Thoracic aorta endothelial cell (primary cell): ENCODE data around the gene ICAM3. TPM values are rescaled to one million over a fixed set of nuclear protein-coding genes. Genes with fewer than 3 reads are reported as not detected.

Experiments
- small RNA-seq: library from RNA; depleted of rRNA; stranded (forward); fragments of <200 nt; gene quantifications from one replicate; pipeline ENCODE3, GENCODE V24; 2012
- total RNA-seq: library from RNA; depleted of rRNA; stranded (reverse); fragments of >200 nt; gene quantifications from 2 replicates; pipeline ENCODE4 v1.2.3, GENCODE V29; 2012

Gene ICAM3, protein sequence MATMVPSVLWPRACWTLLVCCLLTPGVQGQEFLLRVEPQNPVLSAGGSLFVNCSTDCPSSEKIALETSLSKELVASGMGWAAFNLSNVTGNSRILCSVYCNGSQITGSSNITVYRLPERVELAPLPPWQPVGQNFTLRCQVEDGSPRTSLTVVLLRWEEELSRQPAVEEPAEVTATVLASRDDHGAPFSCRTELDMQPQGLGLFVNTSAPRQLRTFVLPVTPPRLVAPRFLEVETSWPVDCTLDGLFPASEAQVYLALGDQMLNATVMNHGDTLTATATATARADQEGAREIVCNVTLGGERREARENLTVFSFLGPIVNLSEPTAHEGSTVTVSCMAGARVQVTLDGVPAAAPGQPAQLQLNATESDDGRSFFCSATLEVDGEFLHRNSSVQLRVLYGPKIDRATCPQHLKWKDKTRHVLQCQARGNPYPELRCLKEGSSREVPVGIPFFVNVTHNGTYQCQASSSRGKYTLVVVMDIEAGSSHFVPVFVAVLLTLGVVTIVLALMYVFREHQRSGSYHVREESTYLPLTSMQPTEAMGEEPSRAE
- total RNA-seq, result 5.1 and 7.8 TPM in 2 replicates

DNA sequence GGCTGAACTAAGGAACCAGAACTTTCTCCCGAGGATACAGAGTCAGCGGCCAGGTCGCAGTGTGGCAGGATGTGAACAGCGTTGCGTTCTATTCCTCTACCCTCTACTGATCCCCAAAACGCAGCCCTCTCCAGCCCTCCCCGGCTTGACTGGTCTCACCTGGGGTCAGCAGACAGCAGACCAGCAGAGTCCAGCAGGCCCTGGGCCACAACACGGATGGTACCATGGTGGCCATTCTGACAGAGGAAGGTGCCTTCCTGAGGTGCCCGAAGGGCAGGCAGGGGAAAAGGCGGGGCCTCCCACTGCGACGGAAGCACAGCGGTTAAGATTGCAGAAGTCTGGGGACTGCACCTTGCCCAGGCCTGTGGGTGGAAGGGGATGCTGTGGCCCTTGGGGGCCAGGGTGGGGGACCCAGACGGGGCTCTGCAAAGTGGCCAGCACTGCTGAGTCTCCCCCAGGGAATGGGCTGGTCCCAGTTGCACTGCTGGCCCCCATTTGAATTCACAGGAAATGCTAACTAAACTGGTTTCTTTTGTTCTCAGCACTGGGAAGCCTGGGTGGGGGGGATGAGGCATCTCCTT, at the start of gene ICAM3:
ICAM3 (minus strand) TSS at position 245 of the 581 bp plus-strand sequence; CDS start at position 235, 10 bp downstream.

DNA sequence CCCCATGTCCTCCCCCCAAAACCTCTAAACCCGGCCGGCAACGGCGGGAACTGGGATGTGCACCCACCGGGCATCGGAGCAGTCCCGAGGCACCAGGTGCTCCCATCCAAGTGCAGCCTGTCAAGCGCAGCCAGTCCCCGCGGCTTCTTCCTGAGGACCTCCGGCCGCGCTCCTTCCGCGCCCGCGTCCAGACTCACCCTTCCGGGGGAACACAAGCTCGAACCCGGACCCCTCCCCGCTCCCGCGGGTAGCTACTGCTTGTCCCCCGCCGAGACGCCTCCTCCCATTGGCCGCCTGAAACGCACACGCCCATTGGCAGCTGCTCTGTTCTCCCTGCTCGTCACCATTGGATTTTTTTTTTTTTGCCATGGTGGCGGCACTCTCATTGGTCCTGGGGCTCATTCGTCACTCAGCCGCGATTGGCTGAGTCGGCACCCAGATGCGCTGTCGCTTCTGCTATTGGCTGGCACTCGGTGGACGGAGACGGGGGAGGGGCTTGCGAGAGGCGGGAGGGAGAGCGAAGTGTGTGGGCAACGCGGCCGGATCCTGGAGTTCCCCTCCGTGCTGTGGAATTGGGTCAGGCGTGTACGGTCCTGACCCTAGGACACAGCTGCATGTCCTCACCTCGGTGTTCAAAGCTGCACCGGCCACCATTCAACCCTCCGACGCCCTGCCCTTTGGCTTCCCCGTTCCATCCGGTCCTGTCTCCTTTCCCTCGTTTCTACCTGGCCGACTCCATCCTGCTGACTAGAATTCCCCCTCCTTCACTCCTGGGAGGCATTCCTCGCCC, 41.1 kb upstream of the ICAM3 start, which contains the start of gene TYK2:
TYK2 (minus strand) TSS at position 260 of the 790 bp plus-strand sequence. CDS start 2,166 bp downstream, outside the sequence.

DNA sequence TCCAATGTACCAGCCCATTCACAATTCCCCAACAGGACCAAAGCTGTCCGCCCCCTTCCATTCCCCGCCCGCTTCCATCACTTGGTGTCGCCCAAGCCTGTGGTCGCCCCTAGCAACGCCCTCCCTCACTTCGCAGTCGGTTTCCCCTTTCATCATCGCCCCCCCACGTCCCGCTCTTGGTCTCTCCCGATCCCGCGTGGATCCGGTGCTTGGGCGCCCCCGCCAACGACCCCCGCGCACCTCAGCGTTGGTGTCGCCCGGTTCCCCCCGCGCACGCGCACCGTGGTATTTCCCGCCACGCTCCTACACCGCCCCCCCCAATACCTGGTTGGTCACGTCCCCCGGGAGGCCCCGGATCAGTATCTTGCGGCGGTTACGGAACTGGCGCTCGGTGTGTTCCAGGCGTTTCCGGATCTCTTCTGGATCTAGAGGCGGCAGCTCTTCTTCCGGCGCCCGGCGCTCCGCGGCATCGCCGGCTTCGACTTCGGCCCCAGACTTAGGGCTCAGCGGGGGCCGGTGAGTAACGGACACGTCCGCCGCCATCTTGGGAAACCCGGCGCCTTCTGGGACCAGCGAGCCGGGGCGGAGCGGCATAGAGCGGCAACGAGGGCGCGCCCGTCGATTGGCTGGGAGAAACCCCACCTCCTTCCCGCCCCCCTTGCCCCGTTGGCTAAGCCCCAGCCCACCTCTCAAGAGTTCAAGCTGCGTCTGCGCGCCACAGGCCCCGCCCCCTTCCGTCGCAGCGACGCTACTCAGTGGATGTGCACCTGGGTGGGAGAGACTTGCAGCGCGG, 6.3 kb downstream of the ICAM3 start, which contains the start of gene RAVER1:
RAVER1 (minus strand) TSS at position 565 of the 793 bp plus-strand sequence; CDS start at position 543, 22 bp downstream.

DNA sequence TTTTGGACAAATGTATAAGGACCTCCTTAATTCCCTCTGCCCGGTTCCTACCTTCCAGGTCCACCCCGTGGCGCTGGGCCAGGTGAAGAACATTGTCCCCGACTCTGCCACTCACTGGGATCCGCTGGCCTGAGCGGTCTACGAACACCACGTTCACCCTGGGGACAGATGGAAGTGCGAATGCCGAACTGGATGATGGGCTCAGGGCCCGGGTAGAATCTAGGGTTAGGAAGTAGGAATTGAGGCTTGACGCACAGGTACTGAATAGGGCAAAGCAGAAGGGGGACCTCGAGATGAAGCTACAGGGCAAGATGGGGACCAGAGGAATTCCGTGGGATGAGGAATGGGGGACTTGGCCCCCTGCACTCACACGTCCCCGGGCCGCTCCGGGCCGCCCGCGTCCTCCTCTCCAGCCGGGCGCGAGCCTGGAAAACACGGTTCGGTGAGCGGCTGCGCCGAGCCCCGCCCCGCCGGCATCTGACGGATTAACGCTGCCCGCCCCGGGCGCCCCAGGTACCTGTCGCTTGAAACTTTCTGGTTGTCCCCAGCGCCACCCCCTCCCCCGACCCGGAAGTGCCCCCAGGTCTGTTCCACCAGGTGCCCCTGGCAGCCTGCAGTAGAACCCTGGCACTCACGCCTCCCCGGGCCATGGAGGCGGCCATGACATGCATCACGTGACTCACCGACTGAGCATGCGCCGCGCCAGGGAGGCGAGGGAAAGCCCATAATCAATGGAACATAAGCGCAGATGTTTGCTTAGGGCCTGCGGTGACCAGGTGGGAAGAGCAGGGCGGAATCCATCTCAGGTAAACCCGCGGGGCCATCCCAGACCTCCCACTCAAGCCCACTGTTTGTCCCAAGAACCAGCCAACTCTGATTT, 23.8 kb downstream of the ICAM3 start, which contains the start of gene FDX2:
FDX2 (minus strand) TSS at position 681 of the 880 bp plus-strand sequence; CDS start at position 662, 19 bp downstream.

DNA sequence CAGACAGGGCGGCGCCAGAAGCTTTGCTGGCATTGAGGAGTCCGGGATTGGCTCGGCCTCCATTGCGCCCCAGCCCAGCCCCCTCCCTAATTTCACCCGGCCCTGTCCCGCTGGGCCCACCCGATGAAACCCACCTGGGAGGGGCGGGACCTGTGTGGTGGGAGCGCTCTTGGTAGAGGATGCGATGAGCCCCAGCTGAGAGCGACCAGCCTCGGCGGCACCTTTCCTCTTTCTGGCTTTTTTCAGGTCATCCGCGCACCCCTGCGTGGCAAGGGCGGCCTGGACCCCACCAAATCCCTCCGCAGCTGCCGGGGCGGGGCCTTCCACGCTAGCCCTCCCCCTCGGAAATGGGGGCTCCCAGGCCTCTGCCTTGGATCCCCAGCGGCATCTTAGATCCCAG, 30.0 kb downstream of the ICAM3 start, which contains the start of gene ZGLP1:
ZGLP1 (minus strand) TSS at position 393 of the 400 bp plus-strand sequence.

DNA sequence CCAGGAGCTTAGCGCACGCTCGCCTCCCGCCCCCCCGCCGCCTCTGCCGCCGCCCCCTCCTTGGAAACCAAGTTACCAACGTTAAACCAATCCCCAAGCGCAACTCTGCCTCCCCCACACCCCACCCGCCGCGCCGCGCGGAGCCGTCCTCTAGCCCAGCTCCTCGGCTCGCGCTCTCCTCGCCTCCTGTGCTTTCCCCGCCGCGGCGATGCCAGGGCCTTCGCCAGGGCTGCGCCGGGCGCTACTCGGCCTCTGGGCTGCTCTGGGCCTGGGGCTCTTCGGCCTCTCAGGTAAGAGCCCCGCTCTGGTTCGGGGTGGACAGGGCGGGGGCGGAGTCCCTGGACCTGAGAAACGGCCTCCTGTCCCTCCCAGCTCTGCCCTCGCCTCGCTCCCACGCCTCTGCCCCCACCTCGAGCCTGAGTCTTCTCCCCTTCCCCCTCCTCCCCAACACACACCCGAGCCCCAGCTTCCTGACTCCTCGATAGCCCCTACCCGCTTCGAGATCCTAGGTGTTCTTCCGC, 49.5 kb downstream of the ICAM3 start, which contains the start of gene ICAM5:
ICAM5 (plus strand) TSS at position 117 of the 521 bp plus-strand sequence; CDS start at position 209, 92 bp downstream.

DNA sequence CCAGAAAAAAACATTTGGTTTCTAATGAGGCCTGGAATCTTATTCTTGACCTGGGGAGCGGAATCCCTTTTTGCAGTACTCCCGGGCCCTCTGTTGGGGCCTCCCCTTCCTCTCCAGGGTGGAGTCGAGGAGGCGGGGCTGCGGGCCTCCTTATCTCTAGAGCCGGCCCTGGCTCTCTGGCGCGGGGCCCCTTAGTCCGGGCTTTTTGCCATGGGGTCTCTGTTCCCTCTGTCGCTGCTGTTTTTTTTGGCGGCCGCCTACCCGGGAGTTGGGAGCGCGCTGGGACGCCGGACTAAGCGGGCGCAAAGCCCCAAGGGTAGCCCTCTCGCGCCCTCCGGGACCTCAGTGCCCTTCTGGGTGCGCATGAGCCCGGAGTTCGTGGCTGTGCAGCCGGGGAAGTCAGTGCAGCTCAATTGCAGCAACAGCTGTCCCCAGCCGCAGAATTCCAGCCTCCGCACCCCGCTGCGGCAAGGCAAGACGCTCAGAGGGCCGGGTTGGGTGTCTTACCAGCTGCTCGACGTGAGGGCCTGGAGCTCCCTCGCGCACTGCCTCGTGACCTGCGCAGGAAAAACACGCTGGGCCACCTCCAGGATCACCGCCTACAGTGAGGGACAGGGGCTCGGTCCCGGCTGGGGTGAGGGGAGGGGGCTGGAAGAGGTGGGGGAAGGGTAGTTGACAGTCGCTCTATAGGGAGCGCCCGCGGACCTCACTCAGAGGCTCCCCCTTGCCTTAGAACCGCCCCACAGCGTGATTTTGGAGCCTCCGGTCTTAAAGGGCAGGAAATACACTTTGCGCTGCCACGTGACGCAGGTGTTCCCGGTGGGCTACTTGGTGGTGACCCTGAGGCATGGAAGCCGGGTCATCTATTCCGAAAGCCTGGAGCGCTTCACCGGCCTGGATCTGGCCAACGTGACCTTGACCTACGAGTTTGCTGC, 52.4 kb downstream of the ICAM3 start, which contains the start of gene ICAM4:
ICAM4 (plus strand) TSS at position 153 of the 935 bp plus-strand sequence; CDS start at position 211, 58 bp downstream.

Small RNA genes within 50 kb of the gene (small RNA-seq; reads per million reads assigned to genes)
- not detected for gene AC011511.1
- not detected for gene AC011511.4

Other genes with a start within 250 kb of the ICAM3 start
- 0.13 TPM in 1 of 2 replicates, not detected in the other for gene ANGPTL6, start 236.9 kb downstream of the ICAM3 start, total RNA-seq
- 25.0 and 31.6 TPM in 2 replicates for gene PPAN, start 233.3 kb downstream of the ICAM3 start, total RNA-seq
- gene P2RY11, start 227.9 kb downstream of the ICAM3 start, total RNA-seq, result 1.7 and 2.3 TPM in 2 replicates
- gene EIF3G, start 219.7 kb downstream of the ICAM3 start, total RNA-seq, result 184 and 204 TPM in 2 replicates
- 107 and 119 TPM in 2 replicates for gene DNMT1, start 144.7 kb downstream of the ICAM3 start, total RNA-seq
- gene S1PR2, start 108.3 kb downstream of the ICAM3 start, total RNA-seq, result 0.53 and 0.65 TPM in 2 replicates
- 48.1 and 61.8 TPM in 2 replicates for gene MRPL4, start 87.4 kb downstream of the ICAM3 start, total RNA-seq
- 8.5 and 16.2 TPM in 2 replicates for gene ICAM1, start 68.5 kb downstream of the ICAM3 start, total RNA-seq
- gene ICAM4, start 52.7 kb downstream of the ICAM3 start, total RNA-seq, result 0.29 and 0.40 TPM in 2 replicates
- gene ICAM5, start 49.7 kb downstream of the ICAM3 start, total RNA-seq, result 0.29 TPM in 1 of 2 replicates, not detected in the other
- 0.27 and 0.79 TPM in 2 replicates for gene ZGLP1, start 29.8 kb downstream of the ICAM3 start, total RNA-seq
- gene FDX2, start 23.6 kb downstream of the ICAM3 start, total RNA-seq, result 14.3 and 18.0 TPM in 2 replicates
- gene RAVER1, start 6.1 kb downstream of the ICAM3 start, total RNA-seq, result 13.8 and 21.3 TPM in 2 replicates
- 76.1 and 76.9 TPM in 2 replicates for gene TYK2, start 40.9 kb upstream of the ICAM3 start, total RNA-seq
- gene CDC37, start 63.9 kb upstream of the ICAM3 start, total RNA-seq, result 237 and 265 TPM in 2 replicates
- gene PDE4A, start 80.9 kb upstream of the ICAM3 start, total RNA-seq, result 3.9 and 5.7 TPM in 2 replicates
- gene KEAP1, start 163.7 kb upstream of the ICAM3 start, total RNA-seq, result 59.3 and 65.0 TPM in 2 replicates
- not detected in 2 replicates for gene S1PR5, start 177.8 kb upstream of the ICAM3 start, total RNA-seq
- gene ATG4D, start 204.3 kb upstream of the ICAM3 start, total RNA-seq, result 10.3 and 10.8 TPM in 2 replicates
- 9.2 and 9.3 TPM in 2 replicates for gene KRI1, start 226.4 kb upstream of the ICAM3 start, total RNA-seq
- 1.6 and 2.4 TPM in 2 replicates for gene CDKN2D, start 229.4 kb upstream of the ICAM3 start, total RNA-seq
- gene AP1M2, start 247.7 kb upstream of the ICAM3 start, total RNA-seq, result not detected in 2 replicates